Left ventricle myocardium superior (tissue), 1 donor: ENCODE measurements around the gene SORCS1. TPM values are rescaled to one million over a fixed set of nuclear protein-coding genes. Genes with fewer than 3 reads are reported as not detected.
A peak's percentile ranks its signal among the peaks of the same experiment; 100 is the strongest.
"Not testable (repeated sequence)": the region's sequence is repeated elsewhere in the genome, so short reads cannot be mapped to it uniquely, and the experiment has no call there.

Experiments used
- ATAC-seq: fragments of 200-7000 bp; cut with Tn5 transposase; one replicate; pipeline ENCODE4 v1.9.1; 2020; ENCODE audit warnings: mild to moderate bottlenecking, moderate library complexity
- DNase-seq: peaks from one replicate; pipeline ENCODE4 v3.0.0-alpha.2; 2020
- intact Hi-C: fragments of 100-400 bp; cut with micrococcal nuclease; formaldehyde crosslinking; loops from one replicate; pipeline ENCODE4 v1.11.0; 2022
- total RNA-seq: library from RNA; stranded (reverse); fragmentation: NEBNext Ultra II Directional; extraction: Animal tissue kit (Norgen Biotek cat#: 25700); gene quantifications from one replicate; pipeline ENCODE4 v1.2.1, GENCODE V29; 2021
- donor health status: DM: no; HTN: yes; CAD: no; lungs with severe emphysema.

The SORCS1 gene
- total RNA-seq, 1 donor from 2014 or later = 2.3 TPM

DNA sequence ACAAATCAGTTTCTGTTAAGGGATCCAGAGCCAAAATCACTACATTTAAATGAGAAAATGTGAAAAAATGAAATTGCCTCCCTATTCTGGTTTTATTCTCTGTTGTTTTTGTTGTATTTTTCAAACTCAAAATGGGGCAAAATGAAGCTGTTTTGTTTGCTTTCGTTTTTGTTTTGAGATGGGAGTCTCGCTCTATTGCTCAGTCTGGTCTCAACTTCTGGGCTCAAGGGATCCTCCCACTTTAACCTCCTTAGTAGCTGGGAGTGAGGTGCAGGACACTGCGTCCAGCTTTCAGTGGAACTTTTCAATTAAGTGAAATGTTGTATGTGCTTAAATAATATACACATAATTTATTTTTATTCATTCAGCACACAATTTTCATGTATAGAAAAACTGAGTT is 205.0 kb downstream of the SORCS1 start:
- DNase-seq (no peak), ATAC-seq (peak; percentile 53)
- intact Hi-C loops = no loop called here

DNA sequence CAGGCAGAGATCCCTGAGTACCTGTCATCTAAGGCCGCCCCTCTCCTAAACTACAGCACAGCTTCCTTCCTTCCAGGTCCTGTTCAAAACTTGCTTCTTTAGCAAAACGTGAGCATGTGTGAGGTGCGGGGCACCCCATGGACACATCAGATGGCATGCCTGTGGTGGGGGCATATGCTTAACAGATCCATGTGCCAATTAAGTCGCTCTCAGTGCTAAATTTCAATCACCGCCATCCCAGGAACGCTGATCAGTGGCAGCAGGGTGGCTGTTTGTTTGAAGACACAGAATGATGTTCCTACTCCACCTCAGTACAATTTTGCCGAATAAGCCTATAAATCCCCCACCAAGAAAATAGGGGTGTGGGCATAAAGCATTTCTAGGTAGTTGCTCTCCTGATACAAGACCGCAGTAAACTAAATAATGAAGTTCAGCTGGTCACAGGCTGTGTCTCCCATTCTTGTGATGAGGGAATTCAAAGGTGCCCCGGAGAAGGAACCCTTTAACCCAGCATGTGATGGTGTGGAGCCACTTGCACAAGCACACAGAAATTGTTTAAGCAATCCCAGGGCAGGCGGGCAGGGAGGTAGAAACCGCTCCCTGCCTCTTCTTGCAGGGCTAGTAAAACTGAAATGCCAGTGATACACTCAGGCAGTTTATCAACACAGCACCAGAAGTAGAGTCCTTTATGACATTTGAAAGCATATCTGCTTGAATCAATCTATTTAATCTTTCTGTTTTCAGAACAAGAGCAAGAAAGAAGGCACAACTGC is 205.7 kb downstream of the SORCS1 start:
- DNase-seq (no peak), ATAC-seq (peak; percentile 42)
- intact Hi-C loops = no loop called here

DNA sequence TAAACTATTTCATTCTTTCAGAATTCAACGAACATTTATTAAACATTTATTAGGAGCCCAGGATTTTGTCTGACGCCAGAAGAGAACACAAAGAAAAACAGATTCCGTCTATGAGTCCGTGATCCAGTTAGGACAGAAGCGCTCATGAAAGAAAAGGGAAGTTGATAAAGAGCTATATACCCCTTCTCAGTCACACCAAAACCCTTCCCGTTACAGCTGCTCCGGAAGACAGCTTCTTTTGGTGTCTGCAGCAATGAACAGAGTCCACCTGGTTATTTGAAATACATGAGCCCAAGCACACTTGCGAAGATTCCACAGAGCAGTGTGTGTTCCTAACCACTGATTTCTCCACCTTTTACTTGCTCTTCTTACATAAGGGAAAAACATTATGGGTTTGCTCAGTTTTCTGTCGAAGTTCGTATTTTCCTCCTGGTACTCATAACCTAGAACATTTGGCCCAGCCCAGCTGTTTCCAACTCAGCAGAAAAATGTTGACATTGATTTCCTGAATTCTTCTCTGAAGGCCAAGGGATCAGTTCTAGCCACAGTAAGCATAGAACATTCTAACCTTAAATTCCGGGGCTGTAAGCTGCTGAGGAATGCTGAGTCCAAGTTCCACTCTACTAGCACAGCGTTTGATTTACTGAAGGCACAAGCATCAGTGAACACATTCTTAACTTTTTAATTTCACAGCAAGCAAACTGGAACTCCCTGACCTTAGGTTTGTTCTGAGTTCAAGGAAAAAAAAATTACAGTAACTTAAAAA is 206.5 kb downstream of the SORCS1 start:
- DNase-seq (no peak), ATAC-seq (peak; percentile 68)
- intact Hi-C loops = no loop called here

DNA sequence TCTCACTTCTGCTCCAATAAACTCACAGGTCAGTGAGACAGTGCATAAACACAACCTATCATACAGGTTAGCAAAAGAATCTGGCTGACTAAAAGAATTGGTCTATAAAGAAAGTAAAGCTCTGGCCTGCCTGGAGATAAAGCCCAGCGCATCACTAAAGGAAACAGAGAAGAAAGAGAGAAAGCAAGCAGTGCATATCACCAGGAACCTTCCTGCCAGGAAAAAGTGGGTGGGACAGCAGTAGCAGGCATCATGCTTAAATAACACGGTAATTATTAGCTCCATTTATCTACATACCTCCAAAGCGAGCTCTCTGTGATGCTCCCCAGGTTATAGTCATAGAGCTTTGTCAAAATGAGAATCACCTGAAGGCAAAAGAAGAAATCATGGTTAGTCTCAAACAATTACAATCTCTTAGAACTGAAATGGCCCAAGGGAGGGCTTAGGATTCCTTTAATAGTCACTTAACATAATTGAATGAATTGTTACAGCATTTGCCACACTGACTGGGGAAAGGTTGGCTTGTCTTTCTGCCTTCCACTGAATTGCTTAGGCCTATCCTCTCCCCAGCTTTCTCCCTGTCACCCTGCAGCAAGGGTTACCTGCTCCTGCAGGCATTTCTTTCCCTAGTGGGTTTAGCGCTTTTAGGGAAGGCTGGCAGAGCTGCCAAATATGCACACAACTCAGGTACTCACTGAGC is 208.1 kb downstream of the SORCS1 start:
- intact Hi-C loops = no loop called here
- DNase-seq (no peak), ATAC-seq (no peak)

DNA sequence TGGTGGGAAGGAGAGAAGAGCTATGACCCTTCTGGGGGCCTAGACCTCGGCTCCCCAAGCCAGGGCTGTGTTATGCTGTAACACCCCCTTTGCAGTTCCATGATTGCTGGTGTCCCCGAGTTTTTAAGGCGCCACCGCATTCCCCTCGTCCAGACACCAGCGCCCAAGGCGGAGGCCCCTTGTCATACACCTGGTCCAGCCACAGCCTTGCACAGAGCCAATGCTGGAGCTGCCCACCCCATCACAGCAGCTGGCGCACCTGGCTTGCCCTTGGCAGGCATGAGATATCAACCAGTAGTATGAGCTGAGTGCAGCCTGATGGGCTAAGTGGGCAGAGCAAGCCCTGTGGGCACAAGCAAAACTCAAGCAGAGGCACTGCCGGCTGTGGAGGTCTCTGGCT is 209.4 kb downstream of the SORCS1 start:
- intact Hi-C loops = no loop called here
- no peak for DNase-seq
- ATAC-seq = no peak

DNA sequence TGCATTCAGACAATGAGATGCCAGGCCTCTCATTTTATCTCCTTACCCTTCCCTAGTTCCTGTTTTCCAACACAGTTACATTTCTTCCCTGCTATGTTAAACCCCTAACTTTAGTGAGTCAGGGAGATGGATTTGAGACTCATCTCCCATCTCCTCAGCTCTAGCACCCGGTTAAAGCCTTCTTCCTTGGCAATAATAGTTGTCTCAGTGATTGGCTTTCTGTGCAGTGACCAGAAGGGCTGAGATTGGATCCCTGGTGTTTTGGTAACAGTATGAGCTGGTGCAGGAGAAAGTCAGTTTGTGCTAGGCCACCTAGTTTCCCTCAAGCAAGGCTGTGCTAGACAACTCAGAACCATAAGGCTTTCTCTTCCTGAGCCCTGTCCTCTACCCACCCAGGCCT is 212.5 kb downstream of the SORCS1 start:
- DNase-seq (no peak), ATAC-seq (no peak)
- intact Hi-C loops = no loop called here

DNA sequence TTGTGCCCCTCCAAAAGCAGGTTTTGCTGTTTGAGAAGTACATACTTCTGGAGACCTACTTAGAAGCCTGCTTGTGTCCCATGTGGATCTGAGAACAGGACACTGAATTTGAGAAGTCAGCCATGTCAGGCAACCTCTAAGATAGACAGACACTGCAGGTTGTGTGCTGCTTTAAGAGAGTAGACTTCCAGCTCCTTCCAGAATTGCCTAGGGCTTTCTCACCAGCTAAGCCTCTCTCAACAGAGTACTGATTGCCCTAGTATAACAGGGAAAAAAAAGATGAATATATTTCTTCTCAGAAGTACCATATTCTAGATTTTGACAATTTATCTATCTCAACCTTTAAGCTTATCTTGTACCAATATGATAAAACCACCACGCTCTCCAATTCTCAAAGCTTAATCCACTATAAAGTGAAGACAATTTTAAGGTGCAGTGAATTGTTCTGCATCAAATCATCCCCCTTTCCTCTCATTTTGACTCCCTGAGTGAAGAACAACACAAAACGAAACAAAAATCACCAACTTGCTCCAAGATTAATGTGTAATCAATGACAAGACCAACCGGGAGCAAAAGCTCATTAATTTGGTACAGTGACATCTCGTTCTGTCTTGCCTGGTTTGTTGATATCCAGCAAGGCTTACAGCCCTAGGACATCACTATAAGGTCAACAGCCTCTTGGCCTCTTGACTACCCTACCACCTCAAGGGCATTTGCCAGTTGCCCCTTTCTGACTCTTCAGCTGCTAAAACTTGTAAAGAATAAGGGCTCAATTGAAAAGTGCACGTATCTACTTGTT is 214.6 kb downstream of the SORCS1 start:
- ATAC-seq (no peak), DNase-seq (no peak)
- intact Hi-C loops = no loop called here

DNA sequence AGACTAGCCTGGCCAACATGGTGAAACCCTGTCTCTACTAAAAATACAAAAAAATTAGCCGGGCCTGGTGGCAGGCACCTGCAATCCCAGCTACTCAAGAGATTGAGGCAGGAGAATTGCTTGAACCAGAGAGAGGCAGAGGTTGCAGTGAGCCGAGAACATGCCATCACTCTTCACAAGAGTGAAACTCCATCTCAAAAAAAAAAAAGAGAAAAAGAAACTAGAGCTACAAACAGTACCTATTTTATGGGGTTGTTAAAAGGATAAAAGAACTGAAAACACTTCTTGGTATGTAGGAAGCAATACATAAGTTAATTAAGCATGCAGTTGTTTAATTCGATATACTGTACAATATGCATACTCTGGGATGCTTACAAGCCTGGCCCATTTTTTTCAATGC is 216.9 kb downstream of the SORCS1 start:
- intact Hi-C loops = no loop called here
- no peak for DNase-seq
- no peak for ATAC-seq

DNA sequence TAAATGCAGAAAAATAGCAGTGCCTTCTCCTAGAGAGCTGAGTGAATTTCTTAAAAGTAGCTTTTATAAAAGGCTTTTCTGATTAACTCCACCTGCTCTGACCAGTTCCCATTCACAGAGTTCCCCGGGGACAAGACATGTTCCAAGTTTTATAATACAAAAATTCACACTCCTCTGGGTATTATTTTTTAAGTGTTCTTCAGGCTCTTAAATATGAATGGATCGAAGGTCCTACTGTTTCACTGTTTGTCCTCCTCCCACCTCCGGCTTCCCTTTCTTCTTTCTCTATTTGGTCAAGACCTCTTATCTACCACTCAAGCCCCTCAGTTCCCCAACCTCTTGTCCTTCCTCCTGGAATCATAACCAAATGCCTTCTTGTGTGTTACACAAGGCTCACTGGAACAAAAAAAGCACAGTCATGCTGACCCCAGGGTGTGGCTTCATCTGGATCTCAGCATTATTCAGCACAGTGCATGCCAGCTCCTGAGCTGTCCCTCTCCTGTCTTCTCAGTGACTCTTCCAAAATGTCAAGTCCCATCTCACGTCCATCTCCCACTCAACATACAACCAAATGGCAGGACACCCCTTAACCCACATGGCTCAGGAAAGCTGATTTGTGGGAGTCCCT is 222.4 kb downstream of the SORCS1 start:
- DNase-seq = peak; percentile 40
- peak; percentile 82 for ATAC-seq
- intact Hi-C loops = no loop called here

DNA sequence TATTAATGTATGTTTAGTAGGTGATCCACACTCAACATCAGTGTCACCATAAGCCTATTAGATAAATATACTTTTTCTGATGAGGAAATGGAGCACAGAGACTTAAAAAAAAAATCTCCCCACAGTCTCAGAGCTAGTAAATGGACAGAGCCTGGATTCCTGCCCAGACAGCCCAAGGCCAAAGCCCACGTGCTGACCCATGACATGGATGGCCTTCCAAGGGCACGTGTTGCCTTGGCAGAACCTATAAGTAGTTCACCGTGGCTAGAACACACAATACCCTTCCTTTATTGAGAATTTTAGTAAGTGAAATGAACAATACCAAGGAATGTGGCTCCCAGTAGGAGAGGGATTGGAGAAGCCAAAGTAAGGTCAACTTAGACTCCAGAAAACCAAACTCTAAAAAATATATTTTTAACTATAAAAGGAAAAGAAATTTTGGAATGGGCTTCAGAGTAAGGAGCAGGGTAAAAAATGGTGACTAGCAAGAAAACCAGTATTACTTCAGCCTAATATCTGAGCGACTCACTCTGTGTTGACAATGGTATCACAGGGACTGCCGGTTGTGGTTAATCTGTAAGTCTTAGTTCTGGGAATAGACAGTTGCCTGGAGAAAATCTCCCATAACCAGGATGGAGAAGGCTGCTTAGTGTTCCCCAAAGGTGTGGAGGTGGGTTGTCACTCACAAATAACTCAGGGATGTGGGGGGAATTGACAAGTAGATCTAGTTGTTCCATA is 223.0 kb downstream of the SORCS1 start:
- peak; percentile 31 for ATAC-seq
- intact Hi-C loops = no loop called here
- no peak for DNase-seq

DNA sequence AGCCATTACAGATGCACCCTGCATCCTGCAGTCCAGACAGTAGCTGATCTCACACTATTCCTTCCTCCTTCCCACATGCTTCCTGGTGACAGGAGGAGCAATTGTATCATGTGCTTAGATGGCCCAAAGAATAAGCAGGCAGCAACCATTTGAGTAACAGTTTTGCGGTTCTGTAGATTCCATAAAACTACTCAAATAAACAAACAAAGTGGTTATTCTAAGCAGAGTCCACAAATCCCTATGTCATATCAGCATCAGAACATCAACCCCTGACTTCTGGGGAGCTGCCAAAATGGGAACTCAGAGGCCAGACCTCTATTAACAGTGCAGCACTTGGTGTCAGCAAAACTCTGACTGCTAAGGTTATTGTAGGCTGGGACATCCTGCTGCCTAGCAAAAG is 226.0 kb downstream of the SORCS1 start:
- no peak for ATAC-seq
- no peak for DNase-seq
- intact Hi-C loops = no loop called here

DNA sequence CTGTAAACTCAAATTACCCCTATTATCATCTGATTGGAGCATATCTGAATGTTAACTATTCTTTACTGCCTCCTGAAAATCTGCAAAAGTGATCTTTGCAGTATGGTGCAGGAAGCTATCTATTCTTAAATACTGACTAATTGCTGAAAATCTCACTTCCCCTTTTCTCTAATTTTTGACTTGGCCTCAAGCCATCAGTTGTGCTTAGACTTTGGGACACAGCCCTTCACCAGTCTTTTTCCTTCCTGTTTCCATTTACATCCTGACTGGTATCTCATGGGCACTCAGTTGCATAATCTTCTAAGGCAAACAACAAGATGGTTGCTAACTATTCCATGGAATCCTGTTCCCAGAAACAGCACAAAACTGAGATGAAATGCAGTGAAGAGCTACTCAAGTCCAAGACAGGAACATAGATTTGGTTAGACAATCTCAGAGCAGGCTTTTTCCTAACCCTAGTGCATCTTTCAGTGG is 228.5 kb downstream of the SORCS1 start:
- DNase-seq (no peak), ATAC-seq (peak; percentile 21)
- intact Hi-C loops = no loop called here

DNA sequence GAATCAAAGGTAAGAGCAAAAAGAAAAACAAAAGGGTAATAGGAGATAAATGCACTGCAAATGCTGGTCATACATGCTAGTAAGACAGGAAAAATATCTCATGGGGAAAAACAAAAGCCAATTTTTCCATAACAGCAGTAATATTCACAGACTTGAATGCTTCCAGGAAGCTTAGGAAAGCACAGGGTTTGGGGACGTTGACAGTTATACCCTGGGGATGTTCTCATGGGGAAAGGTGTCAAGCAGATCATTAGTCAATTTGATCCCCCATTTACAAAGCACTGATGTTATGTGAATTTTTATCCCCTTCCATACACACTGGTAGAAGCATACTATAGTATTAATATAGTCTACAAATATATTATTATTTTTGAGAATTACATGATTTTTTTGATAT is 232.7 kb downstream of the SORCS1 start:
- no peak for DNase-seq
- no peak for ATAC-seq
- intact Hi-C loops = no loop called here

DNA sequence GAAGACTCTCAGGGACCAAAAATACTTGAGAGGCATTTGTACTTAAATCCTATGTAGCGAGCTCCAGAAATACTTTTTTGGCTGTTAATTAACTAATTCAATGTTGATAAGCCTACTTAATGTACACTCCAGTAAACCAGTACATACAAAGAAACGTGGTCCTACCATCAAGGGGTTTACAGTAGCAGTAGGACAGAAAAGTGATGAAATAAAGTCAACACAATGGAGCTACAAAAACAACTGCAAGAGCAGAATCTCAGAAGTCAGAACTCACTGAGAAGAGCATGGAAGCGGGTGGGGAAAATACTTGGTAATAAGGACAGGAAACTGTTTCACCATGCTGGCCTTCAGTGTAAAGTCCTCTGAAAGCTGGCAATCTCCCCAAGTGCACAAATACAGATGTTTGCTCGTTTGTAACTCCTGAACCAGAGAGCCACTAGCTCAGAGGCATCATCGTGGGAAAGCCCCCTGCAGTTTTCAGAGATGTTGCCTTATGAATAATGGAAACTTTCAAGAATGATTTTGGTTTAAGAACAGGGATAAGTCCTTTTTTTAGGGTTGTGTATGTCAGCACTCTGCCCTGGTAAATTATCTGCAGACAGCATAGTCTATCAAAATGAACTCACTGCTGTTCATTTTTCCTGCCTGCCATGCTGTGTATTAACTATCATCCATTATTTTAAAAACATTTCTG is 233.2 kb downstream of the SORCS1 start:
- ATAC-seq (peak; percentile 64), DNase-seq (no peak)
- intact Hi-C loops = no loop called here

DNA sequence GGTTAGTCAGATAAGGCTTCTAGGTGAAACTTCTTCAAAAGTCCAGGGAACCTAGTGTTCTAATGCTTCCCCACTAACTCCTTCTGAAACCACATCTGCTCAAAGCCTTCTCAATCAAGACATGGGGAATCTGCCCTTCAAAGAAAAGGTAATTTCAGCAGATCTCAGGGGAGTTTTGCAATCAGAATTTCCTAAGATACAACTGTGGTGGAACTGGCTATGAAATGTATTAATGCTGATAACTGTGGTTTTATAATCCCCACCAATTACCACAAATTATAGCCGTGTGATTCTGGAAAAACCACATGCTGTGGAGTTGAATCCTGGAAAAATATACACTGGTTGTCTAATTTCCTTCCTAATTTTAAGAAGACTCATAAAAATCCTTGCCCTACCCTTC is 233.8 kb downstream of the SORCS1 start:
- intact Hi-C loops = no loop called here
- no peak for DNase-seq
- ATAC-seq = no peak

DNA sequence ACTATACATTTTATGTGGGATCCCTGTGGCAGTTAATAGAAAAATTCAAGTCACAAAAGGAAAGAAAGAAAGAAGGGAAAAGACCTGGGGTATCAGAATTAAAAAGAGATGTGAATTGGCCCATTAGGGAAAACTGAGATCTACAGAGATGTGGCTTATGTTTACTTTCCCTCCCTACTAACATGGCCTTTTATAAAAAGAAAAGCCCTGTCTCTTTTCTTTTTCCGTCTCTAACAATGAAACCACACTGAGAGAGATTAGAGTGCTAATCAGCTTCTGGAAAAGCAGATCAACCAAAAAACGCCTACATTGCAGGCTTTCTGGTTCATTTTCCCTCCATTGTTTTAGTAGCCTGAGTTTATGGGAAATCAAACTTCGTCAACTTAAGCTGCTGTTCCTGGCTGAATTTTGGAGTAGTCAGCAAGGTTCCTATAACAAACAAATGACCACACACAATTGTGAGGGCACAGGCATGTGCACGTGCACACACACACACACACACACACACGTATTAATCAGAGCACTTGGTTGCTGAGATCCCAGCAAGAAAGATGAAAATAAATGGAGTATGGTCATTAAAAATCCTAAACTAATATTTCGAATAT is 235.1 kb downstream of the SORCS1 start:
- ATAC-seq = no peak
- intact Hi-C loops = no loop called here
- no peak for DNase-seq

DNA sequence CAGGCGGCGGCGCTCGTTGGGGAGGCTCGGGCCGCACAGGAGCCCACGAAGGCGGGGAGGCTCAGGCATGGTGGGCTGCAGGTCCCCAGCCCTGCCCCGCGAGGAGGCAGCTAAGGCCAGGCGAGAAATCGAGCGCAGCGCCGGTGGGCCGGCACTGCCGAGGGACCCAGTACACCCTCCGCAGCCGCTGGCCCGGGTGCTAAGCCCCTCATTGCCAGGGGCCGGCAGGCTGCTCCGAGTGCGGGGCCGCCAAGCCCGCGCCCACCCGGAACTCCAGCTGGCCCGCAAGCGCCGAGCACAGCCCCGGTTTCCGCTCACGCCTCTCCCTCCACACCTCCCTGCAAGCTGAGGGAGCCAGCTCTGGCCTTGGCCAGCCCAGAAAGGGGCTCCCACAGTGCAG is 236.4 kb downstream of the SORCS1 start:
- intact Hi-C loops, DNase-seq, ATAC-seq: not testable (repeated sequence)
